ENCODE results near the gene HAPLN3. TPM values are rescaled to one million over a fixed set of nuclear protein-coding genes. Genes with fewer than 3 reads are reported as not detected.

The HAPLN3 gene
- total RNA-seq, 2 experiments from 2014 or later: 79.0 to 80.2 TPM

DNA sequence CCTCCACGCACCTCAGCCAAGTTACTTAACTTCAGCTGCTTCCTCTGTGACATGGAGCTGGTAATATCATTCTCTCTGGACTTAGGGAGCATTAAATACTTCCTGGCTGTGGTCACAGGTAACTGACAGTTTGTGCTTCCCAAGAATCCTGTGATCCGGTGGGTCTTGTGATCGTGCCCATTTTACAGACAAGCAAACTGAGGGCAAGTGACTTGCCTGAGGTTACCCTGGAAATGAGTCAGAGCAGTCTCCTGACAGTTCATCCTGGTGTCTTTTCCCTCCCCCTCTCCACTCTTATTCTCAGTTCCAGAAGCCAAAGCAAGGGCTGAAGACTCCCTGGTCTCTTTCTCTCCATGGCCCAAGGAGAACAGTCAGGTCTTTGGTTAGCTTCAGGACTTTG lies 56.2 kb downstream of the HAPLN3 start:
- Histone ChIP-seq H3K9me3 (ENCODE audit: control insufficient read depth in 1 of 2, insufficient read depth in 1 of 2, low read length in 2 of 2) (no peaks in the 10 kb centered on the region), H3K4me3 (ENCODE audit: low read length) (no peak overlapping the region), H3K36me3 (ENCODE audit: insufficient read depth, low read length) (no peaks in the 10 kb centered on the region), H3K27ac (ENCODE audit: low read depth in 1 of 2, low read length in 2 of 2) (no peak overlapping the region), H3K4me1 (ENCODE audit: insufficient read depth, low read length) (peaks cover 4% of the 10 kb centered on the region), H3K27me3 (ENCODE audit: control insufficient read depth in 1 of 2, insufficient read depth in 2 of 2, low read length in 2 of 2) (no peaks in the 10 kb centered on the region)
- peaks cover 5% of the 10 kb centered on the region for H3K27me3 Mint-ChIP-seq
- H3K9me3 Mint-ChIP-seq: no peaks in the 10 kb centered on the region
- DNase-seq (no peak), ATAC-seq (ENCODE audit: poor library complexity) (no peak)
- TF ChIP-seq, protein P1, sequence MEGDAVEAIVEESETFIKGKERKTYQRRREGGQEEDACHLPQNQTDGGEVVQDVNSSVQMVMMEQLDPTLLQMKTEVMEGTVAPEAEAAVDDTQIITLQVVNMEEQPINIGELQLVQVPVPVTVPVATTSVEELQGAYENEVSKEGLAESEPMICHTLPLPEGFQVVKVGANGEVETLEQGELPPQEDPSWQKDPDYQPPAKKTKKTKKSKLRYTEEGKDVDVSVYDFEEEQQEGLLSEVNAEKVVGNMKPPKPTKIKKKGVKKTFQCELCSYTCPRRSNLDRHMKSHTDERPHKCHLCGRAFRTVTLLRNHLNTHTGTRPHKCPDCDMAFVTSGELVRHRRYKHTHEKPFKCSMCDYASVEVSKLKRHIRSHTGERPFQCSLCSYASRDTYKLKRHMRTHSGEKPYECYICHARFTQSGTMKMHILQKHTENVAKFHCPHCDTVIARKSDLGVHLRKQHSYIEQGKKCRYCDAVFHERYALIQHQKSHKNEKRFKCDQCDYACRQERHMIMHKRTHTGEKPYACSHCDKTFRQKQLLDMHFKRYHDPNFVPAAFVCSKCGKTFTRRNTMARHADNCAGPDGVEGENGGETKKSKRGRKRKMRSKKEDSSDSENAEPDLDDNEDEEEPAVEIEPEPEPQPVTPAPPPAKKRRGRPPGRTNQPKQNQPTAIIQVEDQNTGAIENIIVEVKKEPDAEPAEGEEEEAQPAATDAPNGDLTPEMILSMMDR (IDR thresholded peaks at IDR 0.05): no peak
- no peak overlapping the region for H3K4me3 Mint-ChIP-seq
- no peaks in the 10 kb centered on the region for H3K36me3 Mint-ChIP-seq (ENCODE audit: low read depth)
- H3K4me1 Mint-ChIP-seq (ENCODE audit: low read depth): no peaks in the 10 kb centered on the region
- intact Hi-C loops (cut with DNase I, micrococcal nuclease): loop anchor here in 1 of 2 experiments (10.0 kb wide), 1 partner anchor 364 kb away; no protein-coding TSS in a partner anchor
- ChIA-PET CTCF (no interaction called here), POLR2A (no interaction called here)
- no peak overlapping the region for H3K27ac Mint-ChIP-seq

DNA sequence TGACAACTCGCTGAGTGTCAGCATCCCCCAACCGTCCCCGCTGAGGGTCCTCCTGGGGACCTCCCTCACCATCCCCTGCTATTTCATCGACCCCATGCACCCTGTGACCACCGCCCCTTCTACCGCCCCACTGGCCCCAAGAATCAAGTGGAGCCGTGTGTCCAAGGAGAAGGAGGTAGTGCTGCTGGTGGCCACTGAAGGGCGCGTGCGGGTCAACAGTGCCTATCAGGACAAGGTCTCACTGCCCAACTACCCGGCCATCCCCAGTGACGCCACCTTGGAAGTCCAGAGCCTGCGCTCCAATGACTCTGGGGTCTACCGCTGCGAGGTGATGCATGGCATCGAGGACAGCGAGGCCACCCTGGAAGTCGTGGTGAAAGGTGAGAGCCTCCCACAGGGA lies 56.7 kb downstream of the HAPLN3 start:
- POLR2A ChIA-PET: no interaction called here
- H3K4me1 ChIP-seq (ENCODE audit: insufficient read depth, low read length): peaks cover 5% of the 10 kb centered on the region
- TF ChIP-seq, protein P1 (IDR thresholded peaks at IDR 0.05): no peak
- Mint-ChIP-seq H3K36me3 (ENCODE audit: low read depth) (no peaks in the 10 kb centered on the region), H3K4me1 (ENCODE audit: low read depth) (no peaks in the 10 kb centered on the region), H3K27ac (no peak overlapping the region), H3K27me3 (peaks cover 5% of the 10 kb centered on the region), H3K9me3 (no peaks in the 10 kb centered on the region), H3K4me3 (no peak overlapping the region)
- H3K36me3 ChIP-seq (ENCODE audit: insufficient read depth, low read length): no peaks in the 10 kb centered on the region
- H3K4me3 ChIP-seq (ENCODE audit: low read length): no peak overlapping the region
- no peaks in the 10 kb centered on the region for H3K27me3 ChIP-seq (ENCODE audit: control insufficient read depth in 1 of 2, insufficient read depth in 2 of 2, low read length in 2 of 2)
- no peak for ATAC-seq (ENCODE audit: poor library complexity)
- no peaks in the 10 kb centered on the region for H3K9me3 ChIP-seq (ENCODE audit: control insufficient read depth in 1 of 2, insufficient read depth in 1 of 2, low read length in 2 of 2)
- CTCF ChIA-PET: no interaction called here
- DNase-seq: no peak
- intact Hi-C loops (cut with DNase I, micrococcal nuclease): loop anchor here in 1 of 2 experiments (10.0 kb wide), 1 partner anchor 364 kb away; no protein-coding TSS in a partner anchor
- H3K27ac ChIP-seq (ENCODE audit: low read depth in 1 of 2, low read length in 2 of 2): no peak overlapping the region

DNA sequence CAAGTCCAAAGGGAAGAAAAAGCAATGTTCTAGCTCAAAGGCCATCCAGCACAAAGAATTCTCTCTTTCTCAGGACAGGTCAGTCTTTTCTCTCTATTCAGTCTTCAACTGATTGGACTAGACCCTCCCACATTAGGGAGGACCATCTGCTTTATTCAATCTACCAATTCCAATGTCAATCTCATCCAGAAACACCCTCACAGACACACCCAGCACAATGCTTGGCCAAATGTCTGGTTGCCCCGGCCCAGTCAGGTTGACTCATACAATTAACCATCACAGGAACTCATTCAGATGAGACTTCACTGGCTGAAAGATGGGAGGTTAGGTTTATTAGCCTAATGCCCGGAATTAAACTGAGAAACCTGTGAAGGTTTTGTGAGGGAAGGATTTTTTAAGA lies 59.7 kb downstream of the HAPLN3 start:
- TF ChIP-seq, protein P1 (IDR thresholded peaks at IDR 0.05): no peak
- no peaks in the 10 kb centered on the region for H3K36me3 Mint-ChIP-seq (ENCODE audit: low read depth)
- no peaks in the 10 kb centered on the region for H3K9me3 ChIP-seq (ENCODE audit: control insufficient read depth in 1 of 2, insufficient read depth in 1 of 2, low read length in 2 of 2)
- H3K27me3 ChIP-seq (ENCODE audit: control insufficient read depth in 1 of 2, insufficient read depth in 2 of 2, low read length in 2 of 2): no peaks in the 10 kb centered on the region
- no peaks in the 10 kb centered on the region for H3K4me1 Mint-ChIP-seq (ENCODE audit: low read depth)
- H3K36me3 ChIP-seq (ENCODE audit: insufficient read depth, low read length): no peaks in the 10 kb centered on the region
- H3K27ac Mint-ChIP-seq: no peak overlapping the region
- no peak overlapping the region for H3K27ac ChIP-seq (ENCODE audit: low read depth in 1 of 2, low read length in 2 of 2)
- H3K4me1 ChIP-seq (ENCODE audit: insufficient read depth, low read length): peaks cover 5% of the 10 kb centered on the region
- POLR2A ChIA-PET: no interaction called here
- H3K4me3 Mint-ChIP-seq: no peak overlapping the region
- ATAC-seq (ENCODE audit: poor library complexity) (no peak), DNase-seq (no peak)
- no peaks in the 10 kb centered on the region for H3K9me3 Mint-ChIP-seq
- intact Hi-C loops (cut with DNase I, micrococcal nuclease): loop anchor here in 1 of 2 experiments (10.0 kb wide), 1 partner anchor 361 kb away; no protein-coding TSS in a partner anchor
- no peak overlapping the region for H3K4me3 ChIP-seq (ENCODE audit: low read length)
- CTCF ChIA-PET: no interaction called here
- H3K27me3 Mint-ChIP-seq: peaks cover 5% of the 10 kb centered on the region

Data from CD4-positive, alpha-beta T cell (primary cell).